Measurements from ENCODE around the gene LIMS1.
A peak's percentile ranks its signal among the peaks of the same experiment; 100 is the strongest.
"Not testable (repeated sequence)": the region's sequence is repeated elsewhere in the genome, so short reads cannot be mapped to it uniquely, and the experiment has no call there.

Gene LIMS1

GRCh38 chr2:108552566-108552965, 18.3 kb downstream of the LIMS1 start:
- DNase-seq (ENCODE audit: low read depth, low spot score): no peak

DNA sequence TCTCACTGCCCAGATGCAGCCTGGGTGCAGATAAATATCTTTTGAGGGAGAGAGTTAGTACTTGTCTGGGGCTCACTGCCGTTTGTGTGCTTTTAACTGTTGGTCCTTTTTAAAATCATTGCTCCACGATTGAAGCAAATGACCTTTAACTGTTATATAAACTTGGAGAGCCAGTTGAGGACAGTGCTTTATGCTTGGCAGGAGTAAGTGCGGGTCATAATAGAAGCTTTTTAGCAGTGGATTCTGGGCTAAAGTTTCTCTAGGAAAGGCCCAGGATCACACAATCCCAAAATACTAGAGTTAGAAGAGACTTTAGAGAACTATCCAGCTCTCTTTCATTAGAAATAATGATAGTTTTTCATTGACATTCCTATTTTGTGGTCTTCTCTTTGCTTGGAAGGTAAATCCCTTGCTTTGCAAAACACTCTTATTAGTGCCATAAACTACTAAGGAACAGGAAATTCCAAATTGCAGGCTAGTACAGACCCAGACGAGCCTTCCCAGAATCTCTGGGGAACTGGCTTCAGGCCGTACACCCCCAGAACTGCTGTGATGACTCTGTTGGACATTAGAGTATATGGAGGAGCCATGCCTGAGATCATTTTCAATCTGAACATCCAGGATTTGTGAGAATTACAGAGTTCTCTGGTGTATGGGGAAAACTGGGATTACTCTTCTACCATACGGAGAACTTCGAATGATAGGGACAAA, 19.1 kb downstream of the LIMS1 start:
- DNase-seq (ENCODE audit: low read depth, low spot score): no peak

- DNase-seq (ENCODE audit: low read depth, low spot score): no peak
These were observed 20.3 kb downstream of the LIMS1 start for GRCh38 chr2:108554528-108554927.

- DNase-seq (ENCODE audit: low read depth, low spot score): no peak
These were observed 21.3 kb downstream of the LIMS1 start for GRCh38 chr2:108555572-108555971.

DNA sequence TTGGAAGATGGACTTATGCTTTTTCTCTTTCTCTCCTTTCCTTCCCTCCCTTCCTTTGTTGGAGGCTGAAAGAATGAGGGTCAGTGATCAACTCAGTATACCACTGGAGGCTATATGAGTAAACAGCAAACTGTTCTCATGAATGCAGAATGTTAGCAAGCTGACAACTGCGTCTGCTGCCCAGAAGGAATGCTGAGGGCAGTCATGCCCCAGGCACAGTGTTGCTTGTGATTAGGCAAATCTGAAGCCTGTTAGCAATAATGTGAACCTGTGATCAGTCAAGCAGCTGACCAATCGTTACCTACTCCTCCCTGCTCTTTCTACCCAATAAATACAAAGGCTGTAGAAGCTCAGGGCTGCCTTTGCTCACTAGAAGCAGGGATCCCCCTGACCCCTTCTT, 22.3 kb downstream of the LIMS1 start:
- not testable (repeated sequence) for DNase-seq (ENCODE audit: low read depth, low spot score)

GRCh38 chr2:108560241-108560811, 26.1 kb downstream of the LIMS1 start:
- no peak for DNase-seq (ENCODE audit: low read depth, low spot score)

- DNase-seq (ENCODE audit: low read depth, low spot score): no peak
These were observed 26.7 kb downstream of the LIMS1 start for GRCh38 chr2:108560895-108561530.

GRCh38 chr2:108562274-108562673, 28.0 kb downstream of the LIMS1 start:
- no peak for DNase-seq (ENCODE audit: low read depth, low spot score)

GRCh38 chr2:108564510-108564909, 30.2 kb downstream of the LIMS1 start:
- DNase-seq (ENCODE audit: low read depth, low spot score): no peak

DNA sequence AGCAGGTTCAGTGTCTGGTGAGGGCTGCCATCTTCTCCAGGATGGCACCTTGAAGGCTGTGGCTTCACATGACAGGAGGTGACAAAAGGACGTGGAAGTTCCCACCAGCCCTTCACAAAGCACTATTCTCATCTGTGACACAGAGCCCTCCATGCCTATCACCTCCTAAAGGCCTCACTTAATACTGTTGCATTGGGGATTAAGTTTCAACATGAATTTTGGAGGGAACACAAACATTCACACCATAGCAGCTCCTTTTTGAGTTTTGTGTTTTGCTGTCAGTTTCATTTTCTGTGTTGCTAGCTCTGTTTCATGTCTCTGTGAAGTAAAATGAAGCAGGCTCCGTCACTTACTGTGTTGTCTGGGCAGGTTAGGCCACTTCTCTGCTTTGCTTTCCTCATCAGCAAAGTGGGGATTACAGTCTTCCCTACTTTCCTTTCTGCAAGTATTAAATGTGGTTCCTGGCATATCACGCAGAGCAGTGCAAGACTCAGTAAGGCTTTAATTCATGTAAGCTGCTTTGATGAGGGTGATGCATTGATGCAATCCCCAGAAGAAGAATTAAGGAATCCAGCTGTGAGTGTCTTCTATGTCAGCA, 31.6 kb downstream of the LIMS1 start:
- no peak for DNase-seq (ENCODE audit: low read depth, low spot score)

- no peak for DNase-seq (ENCODE audit: low read depth, low spot score)
These were observed 36.1 kb downstream of the LIMS1 start for GRCh38 chr2:108570416-108570815.

- no peak for DNase-seq (ENCODE audit: low read depth, low spot score)
These were observed 37.0 kb downstream of the LIMS1 start for GRCh38 chr2:108571286-108571685.

DNA sequence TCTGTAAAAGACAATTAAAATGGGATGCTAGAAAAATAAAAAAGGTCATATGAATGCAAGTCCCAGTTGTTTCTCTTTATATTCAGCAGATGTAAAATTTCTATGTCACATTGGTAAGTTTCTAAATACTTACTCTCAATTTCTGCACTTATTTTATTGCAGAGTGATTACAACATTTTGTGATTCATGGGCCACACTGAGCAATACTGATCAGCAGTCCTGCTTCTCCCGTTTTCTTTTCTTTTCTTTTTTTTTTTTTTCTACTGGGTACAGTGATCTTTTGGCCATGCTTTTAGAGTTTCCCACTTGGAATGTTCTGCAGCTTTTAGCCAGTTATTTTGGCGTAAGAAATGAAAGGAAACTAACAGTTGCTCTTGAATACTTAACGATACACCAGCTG, 38.8 kb downstream of the LIMS1 start:
- no peak for DNase-seq (ENCODE audit: low read depth, low spot score)

DNA sequence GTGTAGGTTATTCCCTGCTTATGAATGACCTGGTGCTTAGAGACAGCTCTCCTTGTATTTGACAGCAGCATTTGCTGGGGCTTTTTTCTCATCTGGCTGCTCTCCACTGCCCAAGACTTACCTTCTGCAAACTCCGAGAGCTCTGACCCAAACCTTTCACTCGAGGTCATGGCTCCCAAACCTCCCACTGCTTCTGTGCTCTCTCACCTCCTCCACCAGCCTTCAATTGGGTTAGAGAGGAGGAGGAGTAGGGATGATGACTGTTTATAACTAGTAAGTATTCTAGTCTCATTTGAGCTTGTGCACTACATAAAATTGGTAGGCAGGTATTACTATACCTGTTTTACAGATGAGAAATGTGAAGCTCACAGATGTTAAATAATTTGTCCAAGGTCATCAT, 40.1 kb downstream of the LIMS1 start:
- no peak for DNase-seq (ENCODE audit: low read depth, low spot score)

- DNase-seq (ENCODE audit: low read depth, low spot score): no peak
These were observed 41.1 kb downstream of the LIMS1 start for GRCh38 chr2:108575132-108575966.

GRCh38 chr2:108577099-108577498, 42.8 kb downstream of the LIMS1 start:
- DNase-seq (ENCODE audit: low read depth, low spot score): no peak

DNA sequence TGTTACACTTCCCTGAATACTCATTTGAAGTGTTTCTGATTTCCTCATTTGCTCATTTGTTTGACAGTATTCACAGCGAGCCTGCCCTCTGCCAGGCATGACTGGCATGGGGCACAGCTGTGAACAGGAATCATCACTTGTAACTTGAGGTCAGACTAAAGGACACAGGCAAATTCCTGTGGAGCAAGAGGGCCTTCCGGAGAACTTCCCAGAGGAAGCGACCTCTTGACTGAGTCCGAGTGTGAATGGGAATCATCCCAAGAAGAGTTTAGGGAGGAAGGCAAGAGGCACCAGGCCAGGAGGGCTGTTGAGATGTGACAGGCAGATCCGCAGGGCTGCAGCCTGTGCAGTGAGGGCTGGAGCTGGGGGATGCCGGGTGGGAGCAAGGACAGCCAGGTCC, 45.4 kb downstream of the LIMS1 start:
- no peak for DNase-seq (ENCODE audit: low read depth, low spot score)

GRCh38 chr2:108580050-108580449, 45.8 kb downstream of the LIMS1 start:
- no peak for DNase-seq (ENCODE audit: low read depth, low spot score)

- DNase-seq (ENCODE audit: low read depth, low spot score): peak; percentile 74
These were observed 49.7 kb downstream of the LIMS1 start for GRCh38 chr2:108583903-108584520.

- no peak for DNase-seq (ENCODE audit: low read depth, low spot score)
These were observed 51.2 kb downstream of the LIMS1 start for GRCh38 chr2:108585436-108585835.

DNA sequence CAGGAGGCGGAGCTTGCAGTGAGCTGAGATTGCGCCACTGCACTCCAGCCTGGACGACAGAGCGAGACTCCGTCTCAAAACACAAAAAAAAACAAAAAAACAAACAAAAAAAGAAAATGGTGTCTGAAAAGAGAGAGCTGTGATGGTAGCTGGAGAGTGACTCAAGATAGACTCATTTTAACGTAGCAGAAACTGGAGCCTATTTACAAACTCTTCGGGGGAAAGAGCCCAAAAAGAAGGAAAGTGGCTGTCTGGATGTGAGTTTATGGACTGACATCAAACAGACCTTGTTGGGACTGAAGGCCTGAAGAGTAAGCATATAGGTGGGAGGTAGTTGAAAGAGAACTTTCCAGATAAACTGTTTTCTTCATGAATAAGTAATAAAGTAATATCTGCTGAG, 51.8 kb downstream of the LIMS1 start:
- DNase-seq (ENCODE audit: low read depth, low spot score): no peak
